Neutrophil (primary cell): Measurements from ENCODE around the gene WDR45.

Experiments used
- H3K27ac ChIP-seq: fragments of 200-600 bp; sonication (generic); 2 replicates; pipeline ENCODE4 v1.5.1; 2016; ENCODE audit warnings: mild to moderate bottlenecking, moderate library complexity
- H3K27me3 ChIP-seq: fragments of 200-600 bp; sonication (generic); 2 replicates; pipeline ENCODE4 v1.6.0; 2016; ENCODE audit warnings: mild to moderate bottlenecking
- H3K36me3 ChIP-seq: fragments of 200-600 bp; sonication (generic); 2 replicates; pipeline ENCODE4 v1.5.1; 2017
- H3K4me1 ChIP-seq, 2 experiments: fragments of 200-600 bp in 1 of 2; sonication (generic) in 1 of 2; 1 replicate in 1 of 2; 2 replicates in 1 of 2; pipeline versions ENCODE4 v1.5.1 to v1.6.1; 2013 to 2016; ENCODE audit warnings: low read depth in 1 of 2, low read length in 1 of 2, mild to moderate bottlenecking in 1 of 2, moderate library complexity in 1 of 2; ENCODE audit not compliant: control insufficient read depth in 1 of 2, insufficient read depth in 1 of 2
- H3K4me3 ChIP-seq, 2 experiments: fragments of 200-600 bp in 1 of 2; sonication (generic) in 1 of 2; 1 replicate in 1 of 2; 2 replicates in 1 of 2; pipeline ENCODE4 v1.5.1; 2013 to 2016; ENCODE audit warnings: low read depth in 1 of 2, low read length in 1 of 2, mild to moderate bottlenecking in 1 of 2, moderate library complexity in 1 of 2
- H3K9me3 ChIP-seq: fragments of 200-600 bp; sonication (generic); 2 replicates; pipeline ENCODE4 v1.5.1; 2016
- TF ChIP-seq, protein P1 (sequence below): fragments of 200-600 bp; sonication (generic); IDR thresholded peaks from 2 replicates; pipeline ENCODE4 v1.5.1; 2016; ENCODE audit warnings: antibody characterized with exemption

The WDR45 gene

DNA sequence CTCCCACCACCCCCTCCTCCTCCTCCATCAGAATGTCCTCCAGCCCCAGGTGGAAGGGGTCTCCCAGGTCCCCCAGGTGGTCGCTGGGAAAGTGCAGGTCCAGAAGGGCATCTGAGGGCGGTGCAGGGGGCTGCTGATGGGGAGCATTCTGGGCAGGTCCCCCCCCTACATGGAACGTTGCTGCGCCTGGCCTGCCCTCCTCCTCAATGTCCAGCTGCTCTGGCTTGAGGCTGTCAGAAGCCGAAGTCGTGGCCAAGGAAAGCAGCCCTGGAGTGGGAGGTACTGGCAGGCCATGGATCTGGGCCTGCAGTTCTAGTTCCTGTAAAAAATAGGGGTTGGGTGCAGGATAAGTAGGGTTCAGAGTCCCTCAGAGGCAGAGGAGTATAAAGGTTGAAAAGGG is 49.4 kb downstream of the WDR45 start:
- Histone ChIP-seq H3K4me3 (no peak overlapping the region), H3K27me3 (no peaks in the 10 kb centered on the region), H3K9me3 (no peaks in the 10 kb centered on the region), H3K36me3 (peaks cover 82% of the 10 kb centered on the region), H3K27ac (no peak overlapping the region), H3K4me1 (peaks cover 6% of the 10 kb centered on the region in 2 experiments)
- TF ChIP-seq, protein P1, sequence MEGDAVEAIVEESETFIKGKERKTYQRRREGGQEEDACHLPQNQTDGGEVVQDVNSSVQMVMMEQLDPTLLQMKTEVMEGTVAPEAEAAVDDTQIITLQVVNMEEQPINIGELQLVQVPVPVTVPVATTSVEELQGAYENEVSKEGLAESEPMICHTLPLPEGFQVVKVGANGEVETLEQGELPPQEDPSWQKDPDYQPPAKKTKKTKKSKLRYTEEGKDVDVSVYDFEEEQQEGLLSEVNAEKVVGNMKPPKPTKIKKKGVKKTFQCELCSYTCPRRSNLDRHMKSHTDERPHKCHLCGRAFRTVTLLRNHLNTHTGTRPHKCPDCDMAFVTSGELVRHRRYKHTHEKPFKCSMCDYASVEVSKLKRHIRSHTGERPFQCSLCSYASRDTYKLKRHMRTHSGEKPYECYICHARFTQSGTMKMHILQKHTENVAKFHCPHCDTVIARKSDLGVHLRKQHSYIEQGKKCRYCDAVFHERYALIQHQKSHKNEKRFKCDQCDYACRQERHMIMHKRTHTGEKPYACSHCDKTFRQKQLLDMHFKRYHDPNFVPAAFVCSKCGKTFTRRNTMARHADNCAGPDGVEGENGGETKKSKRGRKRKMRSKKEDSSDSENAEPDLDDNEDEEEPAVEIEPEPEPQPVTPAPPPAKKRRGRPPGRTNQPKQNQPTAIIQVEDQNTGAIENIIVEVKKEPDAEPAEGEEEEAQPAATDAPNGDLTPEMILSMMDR, result no peak

DNA sequence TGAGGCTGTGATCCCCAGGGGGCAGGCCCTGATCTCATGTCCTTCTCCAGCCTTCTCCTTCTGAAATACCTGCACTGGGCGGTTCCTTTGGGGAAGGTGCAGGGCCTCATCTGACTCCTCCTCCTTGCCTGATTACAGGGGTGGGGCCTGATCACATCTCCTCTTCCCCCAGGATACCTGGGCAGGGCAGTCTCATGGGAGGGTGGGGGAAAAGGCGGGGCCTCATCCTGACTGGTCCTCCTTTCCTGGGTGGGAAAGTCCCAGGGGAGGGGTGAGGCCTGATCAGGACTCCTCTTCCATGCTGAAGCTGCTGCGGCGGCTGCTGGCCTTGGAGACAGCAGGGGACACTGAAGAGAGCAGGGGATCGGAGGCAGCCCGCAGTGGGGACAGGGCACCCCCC is 49.8 kb downstream of the WDR45 start:
- no peaks in the 10 kb centered on the region for H3K27me3 ChIP-seq
- peaks cover 6% of the 10 kb centered on the region in 2 experiments for H3K4me1 ChIP-seq
- peaks cover 80% of the 10 kb centered on the region for H3K36me3 ChIP-seq
- peak overlapping the region; percentile 31 for H3K27ac ChIP-seq
- H3K4me3 ChIP-seq, result no peak overlapping the region
- TF ChIP-seq, protein P1, result no peak
- H3K9me3 ChIP-seq, result no peaks in the 10 kb centered on the region
